Thyroid gland (tissue), 4 donors: Measurements from ENCODE around the gene SPAG5. TPM values are rescaled to one million over a fixed set of nuclear protein-coding genes. Genes with fewer than 3 reads are reported as not detected.
A peak's percentile ranks its signal among the peaks of the same experiment; 100 is the strongest.

Experiments used
- DNase-seq, 2 donors: peaks; one replicate each; pipeline ENCODE4 v3.0.0-alpha.2; 2019
- H3K27ac ChIP-seq, 3 donors: fragments of 200-600 bp; sonication (generic); 1 replicate in 2 of 3; 2 replicates in 1 of 3; pipeline ENCODE4 v1.5.1; 2016 to 2019; ENCODE audit warnings: mild to moderate bottlenecking in 1 of 3, moderate library complexity in 1 of 3
- H3K27me3 ChIP-seq: fragments of 200-600 bp; sonication (generic); one replicate; pipeline ENCODE4 v1.5.1; 2019
- H3K36me3 ChIP-seq, 2 donors: fragments of 200-600 bp; sonication (generic); one replicate each; pipeline ENCODE4 v1.5.1; 2016 to 2019
- H3K4me1 ChIP-seq, 2 donors: fragments of 200-600 bp; sonication (generic); one replicate each; pipeline ENCODE4 v1.5.1; 2017 to 2019
- H3K4me3 ChIP-seq, 3 donors: fragments of 200-600 bp; sonication (generic); replicated peaks in 1 of 3; 1 replicate in 2 of 3; 2 replicates in 1 of 3; pipeline ENCODE4 v1.5.1; 2016; ENCODE audit warnings: mild to moderate bottlenecking in 1 of 3
- H3K9me3 ChIP-seq: fragments of 200-600 bp; sonication (generic); one replicate; pipeline ENCODE4 v1.5.1; 2017
- POLR2A ChIP-seq, 2 donors: fragments of 450-650 bp; IDR thresholded peaks; one replicate each; pipeline ENCODE4 v1.6.1; 2017; ENCODE audit warnings: antibody characterized with exemption in 2 of 2, mild to moderate bottlenecking in 2 of 2, moderate library complexity in 1 of 2
- WGBS, 2 donors: methylation state at CpG; one replicate each; pipeline ENCODE4 v1.1.5; 2017; 5-methylcytosine and 5-hydroxymethylcytosine counted together
- intact Hi-C: fragments of 100-400 bp; cut with DNase I; formaldehyde crosslinking; loops from one replicate; pipeline ENCODE4 v1.15.1; 2023
- total RNA-seq, 4 donors: library from RNA; depleted of rRNA; stranded (reverse); fragments of >200 nt; gene quantifications; one replicate each; pipeline ENCODE4 v1.2.3, GENCODE V29; 2016
- TF ChIP-seq, protein P1 (sequence below), 6 experiments: fragments of 200-600 bp in 3 of 6; fragments of 450-650 bp in 3 of 6; sonication (generic) in 3 of 6; IDR thresholded peaks; one replicate each; pipeline ENCODE4 v1.5.1; 2016 to 2019; ENCODE audit warnings: antibody characterized with exemption in 6 of 6, mild to moderate bottlenecking in 2 of 6, inconsistent platforms in 1 of 6, moderate library complexity in 1 of 6

SPAG5 gene
- total RNA-seq, 4 donors from 2014 or later, result 4.4 to 27.0 (median 9.9) TPM

DNA sequence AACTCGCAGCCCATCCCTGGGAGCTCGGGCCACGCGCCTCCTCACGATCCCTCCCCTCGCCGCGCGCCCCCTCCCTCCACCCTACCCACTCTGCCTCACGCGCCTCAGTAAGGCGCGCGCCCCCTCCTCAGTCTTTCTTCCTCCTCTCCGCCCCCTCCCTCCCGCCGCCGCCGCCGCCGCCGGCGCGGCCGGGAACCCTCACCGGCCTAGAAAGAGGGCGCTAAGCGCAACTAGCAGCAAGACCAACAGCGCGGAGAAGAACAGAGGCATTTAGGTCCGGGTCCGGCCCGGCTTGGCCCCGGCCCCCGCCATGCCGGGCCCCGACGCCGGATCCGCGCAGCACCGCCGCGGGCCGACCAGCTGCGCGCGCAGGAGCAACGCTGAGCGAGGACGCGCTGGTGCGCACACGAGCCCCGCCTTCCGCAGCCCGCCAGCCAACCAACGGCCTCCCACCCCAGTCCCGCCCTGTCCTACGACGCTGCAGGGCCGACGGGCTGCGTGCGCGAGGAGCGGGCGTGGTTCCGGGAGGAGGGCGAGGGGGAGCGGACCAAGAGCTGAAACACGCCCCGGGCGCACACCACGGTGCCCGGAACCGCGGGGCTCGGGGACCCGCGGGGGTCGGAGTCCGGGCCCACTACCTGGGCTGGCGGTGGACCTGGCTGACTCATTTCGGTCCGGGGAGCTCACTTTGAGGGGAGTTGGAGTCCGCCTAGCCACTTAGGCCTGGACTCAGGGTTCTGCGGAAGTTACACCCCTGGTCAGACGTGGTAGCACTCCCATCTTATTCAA lies 46.2 kb upstream of the SPAG5 start, which contains the start of gene BLTP2:
BLTP2 (minus strand) TSS at position 372 of the 789 bp plus-strand sequence; CDS start at position 270, 102 bp downstream.
- Histone ChIP-seq H3K27ac (peak within 1 kb of the TSS; percentile 86 to 89 (median 88)), H3K27me3 (no peaks in the 10 kb centered on the region), H3K4me3 (peak within 1 kb of the TSS; percentile 13 to 93 (median 77)), H3K4me1 (peaks cover 19 to 28% of the 10 kb centered on the region in 2 donors), H3K36me3 (peaks cover 22 to 29% of the 10 kb centered on the region in 2 donors), H3K9me3 (no peaks in the 10 kb centered on the region)
- DNase-seq, result peak; percentile 96 to 97
- intact Hi-C loops, result loop anchor here (5.0 kb wide), 1 partner anchor 82 kb away; the partner anchor contains the start of genes NEK8 and TLCD1
- TF ChIP-seq, protein P1, sequence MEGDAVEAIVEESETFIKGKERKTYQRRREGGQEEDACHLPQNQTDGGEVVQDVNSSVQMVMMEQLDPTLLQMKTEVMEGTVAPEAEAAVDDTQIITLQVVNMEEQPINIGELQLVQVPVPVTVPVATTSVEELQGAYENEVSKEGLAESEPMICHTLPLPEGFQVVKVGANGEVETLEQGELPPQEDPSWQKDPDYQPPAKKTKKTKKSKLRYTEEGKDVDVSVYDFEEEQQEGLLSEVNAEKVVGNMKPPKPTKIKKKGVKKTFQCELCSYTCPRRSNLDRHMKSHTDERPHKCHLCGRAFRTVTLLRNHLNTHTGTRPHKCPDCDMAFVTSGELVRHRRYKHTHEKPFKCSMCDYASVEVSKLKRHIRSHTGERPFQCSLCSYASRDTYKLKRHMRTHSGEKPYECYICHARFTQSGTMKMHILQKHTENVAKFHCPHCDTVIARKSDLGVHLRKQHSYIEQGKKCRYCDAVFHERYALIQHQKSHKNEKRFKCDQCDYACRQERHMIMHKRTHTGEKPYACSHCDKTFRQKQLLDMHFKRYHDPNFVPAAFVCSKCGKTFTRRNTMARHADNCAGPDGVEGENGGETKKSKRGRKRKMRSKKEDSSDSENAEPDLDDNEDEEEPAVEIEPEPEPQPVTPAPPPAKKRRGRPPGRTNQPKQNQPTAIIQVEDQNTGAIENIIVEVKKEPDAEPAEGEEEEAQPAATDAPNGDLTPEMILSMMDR (IDR thresholded peaks at IDR 0.05), result peak in 2 of 6 experiments; percentile 22 to 25
- peak in 1 of 2 donors; percentile 86 for TF ChIP-seq POLR2A (IDR thresholded peaks at IDR 0.05)
- 1 to 2% methylated on average over 17 to 40 of the region's 89 CpGs for WGBS, 2 donors

DNA sequence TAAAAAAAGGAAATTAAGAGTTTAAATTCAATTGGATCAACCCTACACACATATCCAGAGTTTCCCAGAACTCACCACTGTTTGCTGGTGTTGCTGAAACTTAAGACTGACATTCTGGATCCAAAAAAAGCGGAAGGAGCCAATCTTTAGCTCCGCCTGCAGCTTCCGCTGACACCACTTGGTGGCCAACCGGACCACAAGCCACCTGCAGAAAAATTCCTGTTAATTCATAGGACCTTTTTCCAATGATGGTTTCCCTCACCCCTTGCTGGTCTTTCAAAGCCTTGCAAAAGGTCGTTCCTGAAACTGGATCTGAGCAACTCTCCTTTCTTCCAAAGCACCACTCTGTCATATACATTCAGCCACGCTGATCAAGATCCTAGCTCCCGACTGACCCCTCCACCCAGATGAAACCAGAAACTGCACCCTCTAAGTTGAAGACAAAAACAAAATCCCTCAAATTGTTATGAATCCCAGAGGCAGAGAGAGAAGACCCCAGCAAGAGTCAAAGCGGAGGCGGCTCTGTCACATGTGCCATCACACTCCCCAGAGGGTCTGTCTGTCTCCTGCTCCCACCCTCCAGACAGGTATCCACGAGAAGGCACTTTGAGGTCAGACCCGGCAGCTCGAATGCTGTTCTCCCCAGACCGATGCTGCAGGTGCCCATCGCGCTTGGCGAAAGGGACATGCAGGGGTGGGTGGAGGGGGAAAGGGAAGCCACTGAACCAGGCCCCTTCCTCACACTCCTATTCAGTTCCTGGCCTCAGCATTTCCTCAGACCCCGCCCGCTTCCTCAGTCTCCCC lies 45.4 kb upstream of the SPAG5 start:
- Histone ChIP-seq H3K27me3 (no peaks in the 10 kb centered on the region), H3K9me3 (no peaks in the 10 kb centered on the region), H3K4me3 (peak overlapping the region; percentile 13 to 93 (median 77)), H3K36me3 (peaks cover 30 to 37% of the 10 kb centered on the region in 2 donors), H3K4me1 (peaks cover 19 to 28% of the 10 kb centered on the region in 2 donors), H3K27ac (peak overlapping the region; percentile 79 to 89 (median 88))
- 1% methylated on average over 17 of the region's 18 CpGs for WGBS, 2 donors
- peak; percentile 46 to 50 for DNase-seq
- intact Hi-C loops, result no loop called here
- TF ChIP-seq, protein P1 (IDR thresholded peaks at IDR 0.05), result peak in 4 of 6 experiments; percentile 29 to 47 (median 38)
- no peak for TF ChIP-seq POLR2A (IDR thresholded peaks at IDR 0.05)

DNA sequence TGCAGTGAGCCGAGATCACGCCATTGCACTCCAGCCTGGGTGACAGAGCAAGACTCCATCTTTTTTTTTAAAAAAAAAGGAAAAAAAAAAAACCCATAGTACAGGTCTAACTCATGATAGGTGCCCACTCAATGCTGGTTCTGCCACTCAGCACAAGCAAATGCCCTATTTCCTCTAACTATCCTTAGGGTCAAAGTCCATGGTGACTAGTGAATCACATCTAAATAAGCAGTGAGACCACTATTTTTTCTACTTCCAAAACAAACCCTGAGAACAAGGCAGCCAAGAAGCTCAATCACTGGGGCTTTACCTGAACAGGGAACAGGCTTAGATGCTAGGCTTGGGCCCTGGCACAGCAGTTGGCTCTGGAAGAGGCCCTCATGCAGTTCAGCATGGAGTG lies 42.8 kb upstream of the SPAG5 start:
- 94% methylated on average over 2 of the region's 2 CpGs for WGBS, 2 donors
- Histone ChIP-seq H3K36me3 (peaks cover 51 to 55% of the 10 kb centered on the region in 2 donors), H3K4me1 (peaks cover 18 to 21% of the 10 kb centered on the region in 2 donors), H3K4me3 (no peak overlapping the region), H3K9me3 (no peaks in the 10 kb centered on the region), H3K27me3 (no peaks in the 10 kb centered on the region), H3K27ac (no peak overlapping the region)
- intact Hi-C loops, result no loop called here
- TF ChIP-seq, protein P1 (IDR thresholded peaks at IDR 0.05), result no peak
- no peak for TF ChIP-seq POLR2A (IDR thresholded peaks at IDR 0.05)
- DNase-seq, result no peak

DNA sequence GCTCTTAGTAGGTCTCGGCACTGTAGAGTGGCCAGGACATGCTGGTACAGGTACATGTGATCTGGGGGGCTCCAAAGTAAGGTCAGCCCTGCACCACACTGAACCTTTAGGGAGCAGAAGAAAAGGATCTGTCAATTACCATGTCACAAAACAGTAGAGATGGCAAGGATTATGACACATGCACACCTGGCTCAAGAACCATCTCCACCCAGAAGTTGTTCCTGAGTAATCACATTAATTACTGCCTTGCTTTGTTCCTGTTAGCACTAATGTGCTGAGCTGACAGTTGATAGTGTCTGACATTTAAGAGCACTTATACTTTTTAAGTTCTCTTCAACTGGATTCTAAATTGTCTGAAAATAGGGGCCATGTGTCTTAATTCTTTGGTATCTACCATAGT lies 36.7 kb upstream of the SPAG5 start:
- Histone ChIP-seq H3K27me3 (no peaks in the 10 kb centered on the region), H3K9me3 (no peaks in the 10 kb centered on the region), H3K4me3 (no peak overlapping the region), H3K36me3 (peaks cover 85 to 100% of the 10 kb centered on the region in 2 donors), H3K4me1 (no peaks in the 10 kb centered on the region), H3K27ac (no peak overlapping the region)
- 94 to 100% methylated on average over 1 of the region's 1 CpG for WGBS, 2 donors
- intact Hi-C loops, result no loop called here
- DNase-seq, result no peak
- TF ChIP-seq POLR2A (IDR thresholded peaks at IDR 0.05), result no peak
- TF ChIP-seq, protein P1 (IDR thresholded peaks at IDR 0.05), result no peak
